CD4-positive, alpha-beta T cell (primary cell): Measurements from ENCODE around the gene CEP131. TPM values are rescaled to one million over a fixed set of nuclear protein-coding genes. Genes with fewer than 3 reads are reported as not detected.

Experiments
- ATAC-seq: fragments of 200-7000 bp; cut with Tn5 transposase; one replicate; pipeline ENCODE4 v1.10.0; 2022; ENCODE audit warnings: mild to moderate bottlenecking; ENCODE audit not compliant: poor library complexity
- CTCF ChIA-PET: fragments of 350-600 bp; sonication (Branson Sonifier 250); formaldehyde crosslinking; loops from one replicate; lab custom pipeline; 2021; ENCODE audit warnings: antibody characterized with exemption, inconsistent platforms; lab: Charles Lee
- POLR2A ChIA-PET: fragments of 350-600 bp; sonication (Branson Sonifier 250); formaldehyde crosslinking; loops from one replicate; lab custom pipeline; 2021; ENCODE audit warnings: antibody characterized with exemption, inconsistent platforms; lab: Charles Lee
- DNase-seq, 14 experiments: peaks; one replicate each; pipeline ENCODE4 v3.0.0-alpha.2; 2013 to 2020; ENCODE audit warnings: mixed read lengths in 2 of 14
- H3K27ac ChIP-seq, 2 donors: one replicate each; pipeline versions ENCODE4 v1.5.1 to v1.7.0; 2013; ENCODE audit warnings: low read length in 2 of 2, low read depth in 1 of 2, mild to moderate bottlenecking in 1 of 2
- H3K27me3 ChIP-seq, 2 experiments: 1 replicate in 1 of 2; 2 replicates in 1 of 2; pipeline versions ENCODE4 v1.6.1 to v1.7.0; 2013; ENCODE audit warnings: low read length in 2 of 2, control low read depth in 1 of 2, mild to moderate bottlenecking in 1 of 2, moderate library complexity in 1 of 2; ENCODE audit not compliant: insufficient read depth in 2 of 2, control insufficient read depth in 1 of 2
- H3K36me3 ChIP-seq: one replicate; pipeline ENCODE4 v1.6.1; 2013; ENCODE audit warnings: low read length, control low read depth; ENCODE audit not compliant: insufficient read depth
- H3K4me1 ChIP-seq: one replicate; pipeline ENCODE4 v1.6.1; 2013; ENCODE audit warnings: low read length, control low read depth; ENCODE audit not compliant: insufficient read depth
- H3K4me3 ChIP-seq: one replicate; pipeline ENCODE4 v1.5.1; 2013; ENCODE audit warnings: mild to moderate bottlenecking, low read length, moderate library complexity
- H3K9me3 ChIP-seq, 2 experiments: 1 replicate in 1 of 2; 2 replicates in 1 of 2; pipeline versions ENCODE4 v1.6.1 to v1.7.0; 2013; ENCODE audit warnings: low read length in 2 of 2, mild to moderate bottlenecking in 2 of 2, control low read depth in 1 of 2, moderate library complexity in 1 of 2; ENCODE audit not compliant: control insufficient read depth in 1 of 2, insufficient read depth in 1 of 2
- H3K27ac Mint-ChIP-seq: one replicate; pipeline ENCODE4 v1.8.0; 2020; ENCODE audit warnings: mixed read lengths
- H3K27me3 Mint-ChIP-seq: one replicate; pipeline ENCODE4 v1.8.0; 2021; ENCODE audit warnings: mixed read lengths
- H3K36me3 Mint-ChIP-seq: one replicate; pipeline ENCODE4 v1.8.0; 2021; ENCODE audit warnings: low read depth, mixed read lengths
- H3K4me1 Mint-ChIP-seq: one replicate; pipeline ENCODE4 v1.8.0; 2021; ENCODE audit warnings: low read depth, mixed read lengths
- H3K4me3 Mint-ChIP-seq: one replicate; pipeline ENCODE4 v1.8.0; 2020; ENCODE audit warnings: mild to moderate bottlenecking, mixed read lengths
- H3K9me3 Mint-ChIP-seq: one replicate; pipeline ENCODE4 v1.8.0; 2020; ENCODE audit warnings: mixed read lengths
- intact Hi-C, 2 experiments: fragments of 100-400 bp; cut with DNase I in 1 of 2; cut with micrococcal nuclease in 1 of 2; formaldehyde crosslinking; loops; one replicate each; pipeline versions ENCODE4 v1.15.1 to v1.9.0; 2023 to 2025; cut with DNase I, micrococcal nuclease
- total RNA-seq, 174 experiments: library from RNA in 2 of 174; stranded (reverse) in 2 of 174; gene quantifications; one replicate each; pipeline ENCODE4 v1.2.3 and lab custom pipeline; 2021 to 2026
- TF ChIP-seq, protein P1 (sequence below): fragments of 200-600 bp; IDR thresholded peaks from one replicate; pipeline ENCODE4 v1.8.0; 2022; ENCODE audit warnings: antibody characterized with exemption, mild to moderate bottlenecking

Gene CEP131
- total RNA-seq, 2 experiments from 2014 or later, result 11.2 to 12.3 TPM

- Histone ChIP-seq H3K36me3 (no peaks in the 10 kb centered on the region), H3K27ac (no peak overlapping the region), H3K4me1 (peaks cover 11% of the 10 kb centered on the region), H3K27me3 (peaks cover 13 to 17% of the 10 kb centered on the region in 2 experiments), H3K4me3 (peak overlapping the region; percentile 20), H3K9me3 (peaks cover 0 to 27% of the 10 kb centered on the region in 2 experiments)
- TF ChIP-seq, protein P1, sequence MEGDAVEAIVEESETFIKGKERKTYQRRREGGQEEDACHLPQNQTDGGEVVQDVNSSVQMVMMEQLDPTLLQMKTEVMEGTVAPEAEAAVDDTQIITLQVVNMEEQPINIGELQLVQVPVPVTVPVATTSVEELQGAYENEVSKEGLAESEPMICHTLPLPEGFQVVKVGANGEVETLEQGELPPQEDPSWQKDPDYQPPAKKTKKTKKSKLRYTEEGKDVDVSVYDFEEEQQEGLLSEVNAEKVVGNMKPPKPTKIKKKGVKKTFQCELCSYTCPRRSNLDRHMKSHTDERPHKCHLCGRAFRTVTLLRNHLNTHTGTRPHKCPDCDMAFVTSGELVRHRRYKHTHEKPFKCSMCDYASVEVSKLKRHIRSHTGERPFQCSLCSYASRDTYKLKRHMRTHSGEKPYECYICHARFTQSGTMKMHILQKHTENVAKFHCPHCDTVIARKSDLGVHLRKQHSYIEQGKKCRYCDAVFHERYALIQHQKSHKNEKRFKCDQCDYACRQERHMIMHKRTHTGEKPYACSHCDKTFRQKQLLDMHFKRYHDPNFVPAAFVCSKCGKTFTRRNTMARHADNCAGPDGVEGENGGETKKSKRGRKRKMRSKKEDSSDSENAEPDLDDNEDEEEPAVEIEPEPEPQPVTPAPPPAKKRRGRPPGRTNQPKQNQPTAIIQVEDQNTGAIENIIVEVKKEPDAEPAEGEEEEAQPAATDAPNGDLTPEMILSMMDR, result no peak
- Mint-ChIP-seq H3K4me3 (no peak overlapping the region), H3K9me3 (no peaks in the 10 kb centered on the region), H3K27me3 (peaks cover 19% of the 10 kb centered on the region), H3K36me3 (no peaks in the 10 kb centered on the region), H3K27ac (no peak overlapping the region), H3K4me1 (no peaks in the 10 kb centered on the region)
- DNase-seq (no peak), ATAC-seq (no peak)
- POLR2A ChIA-PET, result no interaction called here
- intact Hi-C loops, result no loop called here
- CTCF ChIA-PET, result no interaction called here
Measured at GRCh38 chr17:81159611-81160265, 63.0 kb downstream of the CEP131 start.

- H3K27me3 Mint-ChIP-seq, result peaks cover 12% of the 10 kb centered on the region
- H3K36me3 Mint-ChIP-seq, result no peaks in the 10 kb centered on the region
- ChIA-PET POLR2A (no interaction called here), CTCF (no interaction called here)
- H3K4me1 Mint-ChIP-seq, result no peaks in the 10 kb centered on the region
- TF ChIP-seq, protein P1, result no peak
- peaks cover 0 to 19% of the 10 kb centered on the region in 2 experiments for H3K9me3 ChIP-seq
- H3K27ac Mint-ChIP-seq, result no peak overlapping the region
- H3K4me3 ChIP-seq, result no peak overlapping the region
- H3K4me3 Mint-ChIP-seq, result no peak overlapping the region
- H3K9me3 Mint-ChIP-seq, result no peaks in the 10 kb centered on the region
- no peak overlapping the region for H3K27ac ChIP-seq
- intact Hi-C loops, result no loop called here
- ATAC-seq, result no peak
- no peak for DNase-seq
- peaks cover 10% of the 10 kb centered on the region in 2 experiments for H3K27me3 ChIP-seq
- H3K36me3 ChIP-seq, result no peaks in the 10 kb centered on the region
- peaks cover 11% of the 10 kb centered on the region for H3K4me1 ChIP-seq
Measured at GRCh38 chr17:81158688-81159590, 63.8 kb downstream of the CEP131 start.

DNA sequence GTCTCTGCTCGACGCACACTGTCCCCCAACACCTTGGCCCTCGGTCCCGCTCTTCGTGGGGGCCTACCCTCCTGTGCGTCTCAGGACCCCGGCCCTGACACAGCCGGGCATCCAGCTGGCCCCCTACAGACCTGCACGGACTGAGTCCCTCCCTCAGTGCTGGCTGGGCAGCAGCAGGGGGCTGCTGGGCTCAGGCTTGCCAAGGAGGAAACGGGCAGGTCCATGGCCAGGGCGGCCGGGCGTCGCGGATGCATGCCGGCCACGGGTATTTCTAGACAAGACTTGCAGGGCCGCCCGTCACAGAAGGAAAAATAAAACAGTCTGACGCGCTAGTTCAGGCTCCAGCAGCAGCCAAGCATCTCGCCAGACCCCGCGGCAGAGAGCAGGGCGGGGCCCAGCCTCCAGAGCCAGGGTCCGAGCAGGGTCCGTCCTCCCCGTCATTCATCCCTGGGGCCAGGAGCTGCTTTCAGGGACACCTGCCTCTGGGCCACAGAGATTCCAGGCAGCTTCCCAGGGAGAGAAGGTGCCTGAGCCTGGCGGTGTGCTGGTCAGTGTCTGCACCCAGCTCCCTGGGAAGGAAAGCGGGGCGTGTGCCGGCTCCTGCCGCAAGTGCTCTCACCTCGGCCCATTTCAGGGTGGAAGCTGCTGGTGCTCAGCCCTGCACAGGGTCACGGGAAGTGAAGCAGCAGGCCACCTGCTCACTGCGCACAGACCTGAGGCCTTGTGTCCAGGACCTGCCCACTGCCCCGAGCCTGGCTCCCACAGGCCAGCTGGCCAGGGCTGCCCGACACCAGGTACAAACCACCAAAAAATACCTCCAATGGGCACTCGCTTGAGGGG lies 64.7 kb downstream of the CEP131 start:
- Histone ChIP-seq H3K4me1 (peaks cover 11% of the 10 kb centered on the region), H3K36me3 (no peaks in the 10 kb centered on the region), H3K9me3 (peaks cover 0 to 15% of the 10 kb centered on the region in 2 experiments), H3K27me3 (peaks cover 5 to 10% of the 10 kb centered on the region in 2 experiments), H3K27ac (no peak overlapping the region), H3K4me3 (no peak overlapping the region)
- ATAC-seq (no peak), DNase-seq (no peak)
- Mint-ChIP-seq H3K27ac (no peak overlapping the region), H3K4me3 (no peak overlapping the region), H3K27me3 (peaks cover 8% of the 10 kb centered on the region), H3K9me3 (no peaks in the 10 kb centered on the region), H3K4me1 (no peaks in the 10 kb centered on the region), H3K36me3 (no peaks in the 10 kb centered on the region)
- CTCF ChIA-PET, result no interaction called here
- POLR2A ChIA-PET, result no interaction called here
- TF ChIP-seq, protein P1, result no peak
- intact Hi-C loops, result no loop called here
